Fibroblast of villous mesenchyme (primary cell): ENCODE measurements around the gene NFIA. TPM values are rescaled to one million over a fixed set of nuclear protein-coding genes. Genes with fewer than 3 reads are reported as not detected.

Source experiments
- DNase-seq: peaks from one replicate; pipeline ENCODE4 v3.0.0-alpha.2; 2010; ENCODE audit warnings: low read depth
- H3K4me3 ChIP-seq: 2 replicates; pipeline ENCODE4 v1.5.1; 2011; ENCODE audit warnings: low read depth, mild to moderate bottlenecking, low read length
- total RNA-seq: library from RNA; depleted of rRNA; stranded (reverse); fragments of >200 nt; gene quantifications from 2 replicates; pipeline ENCODE4 v1.2.3, GENCODE V29; 2012
- TF ChIP-seq, protein P1 (sequence below): IDR thresholded peaks from 2 replicates; pipeline ENCODE4 v1.5.1; 2012; ENCODE audit warnings: low read depth, mild to moderate bottlenecking, low read length; ENCODE audit not compliant: insufficient read depth

NFIA gene
- total RNA-seq, 1 donor: 10.4 TPM

DNA sequence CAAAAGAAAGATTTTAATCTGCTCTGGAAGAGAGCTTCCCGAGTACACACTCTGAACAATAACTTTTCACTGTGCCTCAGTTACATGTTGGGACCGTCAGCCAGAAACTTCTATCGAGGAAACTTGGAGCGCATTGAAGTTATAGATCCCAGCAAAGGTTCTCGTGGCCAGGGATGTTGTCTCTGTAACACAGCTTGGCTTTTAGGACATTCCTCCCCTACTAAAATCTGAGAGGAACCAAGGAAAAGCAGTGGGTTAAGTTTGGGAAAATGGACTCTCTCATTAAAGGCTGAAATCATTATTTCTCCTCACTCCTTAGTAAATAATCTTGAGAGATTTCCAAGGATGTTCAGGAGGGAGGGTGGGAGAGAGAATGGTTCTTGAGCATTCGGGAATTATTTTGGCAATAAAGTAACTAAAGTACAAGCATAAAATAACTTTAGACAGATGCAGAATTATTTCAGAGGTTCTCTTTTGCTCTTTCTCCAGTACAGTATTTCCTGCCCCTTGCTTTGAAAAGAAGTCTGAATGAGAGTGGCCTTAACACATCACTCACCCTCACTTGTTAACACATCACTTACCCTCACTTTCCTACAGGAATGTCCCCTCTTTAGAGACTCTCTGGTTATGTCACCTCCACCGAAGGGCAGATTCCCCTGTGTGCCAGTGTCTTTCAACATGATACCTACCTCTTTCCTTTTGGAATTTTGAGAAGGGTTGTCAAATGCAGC, 1.8 kb upstream of the NFIA start:
- TF ChIP-seq, protein P1, sequence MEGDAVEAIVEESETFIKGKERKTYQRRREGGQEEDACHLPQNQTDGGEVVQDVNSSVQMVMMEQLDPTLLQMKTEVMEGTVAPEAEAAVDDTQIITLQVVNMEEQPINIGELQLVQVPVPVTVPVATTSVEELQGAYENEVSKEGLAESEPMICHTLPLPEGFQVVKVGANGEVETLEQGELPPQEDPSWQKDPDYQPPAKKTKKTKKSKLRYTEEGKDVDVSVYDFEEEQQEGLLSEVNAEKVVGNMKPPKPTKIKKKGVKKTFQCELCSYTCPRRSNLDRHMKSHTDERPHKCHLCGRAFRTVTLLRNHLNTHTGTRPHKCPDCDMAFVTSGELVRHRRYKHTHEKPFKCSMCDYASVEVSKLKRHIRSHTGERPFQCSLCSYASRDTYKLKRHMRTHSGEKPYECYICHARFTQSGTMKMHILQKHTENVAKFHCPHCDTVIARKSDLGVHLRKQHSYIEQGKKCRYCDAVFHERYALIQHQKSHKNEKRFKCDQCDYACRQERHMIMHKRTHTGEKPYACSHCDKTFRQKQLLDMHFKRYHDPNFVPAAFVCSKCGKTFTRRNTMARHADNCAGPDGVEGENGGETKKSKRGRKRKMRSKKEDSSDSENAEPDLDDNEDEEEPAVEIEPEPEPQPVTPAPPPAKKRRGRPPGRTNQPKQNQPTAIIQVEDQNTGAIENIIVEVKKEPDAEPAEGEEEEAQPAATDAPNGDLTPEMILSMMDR: no peak
- DNase-seq: no peak
- H3K4me3 ChIP-seq: peak overlapping the region; percentile 33

DNA sequence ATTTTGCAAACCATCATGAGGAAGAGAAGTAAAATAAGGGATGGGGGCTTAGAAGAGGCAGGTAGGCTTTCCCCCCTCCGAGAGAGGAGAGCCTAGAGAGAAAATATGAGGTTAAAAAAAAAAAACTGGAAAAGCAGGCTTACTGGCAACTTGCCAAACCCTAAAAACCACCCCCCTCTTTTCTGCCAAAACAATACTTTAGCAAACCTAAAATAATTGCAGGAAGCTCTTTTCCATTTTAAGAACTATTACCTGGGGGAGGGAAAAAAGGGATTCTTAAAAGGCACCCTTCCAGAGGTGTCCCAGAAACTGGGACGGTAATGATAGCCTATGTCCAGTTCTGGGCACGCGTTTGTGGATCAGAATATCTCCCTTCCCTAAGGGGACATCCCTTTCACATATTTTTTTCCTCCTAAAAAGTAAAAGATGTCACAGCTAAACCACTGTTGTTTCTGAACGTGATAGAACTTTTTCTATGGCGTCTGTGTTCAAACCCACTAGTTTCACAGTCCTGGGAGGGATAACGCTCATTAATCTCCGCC, 1.1 kb upstream of the NFIA start:
- peak overlapping the region; percentile 80 for H3K4me3 ChIP-seq
- TF ChIP-seq, protein P1: no peak
- DNase-seq: no peak

DNA sequence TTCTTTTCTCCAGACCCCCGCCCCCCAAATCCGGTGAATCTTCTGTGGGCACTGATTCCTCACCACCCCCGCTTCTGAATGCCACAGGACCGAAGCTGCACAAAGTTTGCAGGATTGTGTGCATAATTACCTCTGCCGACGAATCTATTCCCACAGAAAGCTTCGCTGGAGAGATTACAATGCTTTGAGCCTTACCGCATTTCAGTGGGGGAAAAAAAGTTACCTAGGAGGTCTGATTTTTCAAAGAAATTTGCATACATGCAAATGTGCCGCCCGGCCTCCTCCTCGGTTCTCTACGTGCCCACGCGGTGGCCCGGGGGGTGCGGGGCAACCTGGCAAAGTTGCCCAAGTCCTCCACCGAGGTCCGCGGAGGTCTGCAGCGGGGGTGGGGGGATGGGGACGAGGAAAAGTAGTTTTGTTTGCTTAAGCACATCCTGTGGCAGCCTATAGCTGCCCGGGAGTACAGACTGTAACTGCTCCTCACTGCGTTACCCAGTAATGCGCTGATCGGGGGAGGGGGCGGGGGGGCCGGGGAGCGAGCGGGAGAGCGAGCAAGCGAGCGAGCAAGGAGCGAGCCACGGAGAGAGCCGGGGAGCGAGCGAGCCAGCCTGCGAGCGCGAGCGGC, 563 bp upstream of the NFIA start:
- TF ChIP-seq, protein P1: no peak
- DNase-seq: peak; percentile 83
- peak overlapping the region; percentile 80 for H3K4me3 ChIP-seq

DNA sequence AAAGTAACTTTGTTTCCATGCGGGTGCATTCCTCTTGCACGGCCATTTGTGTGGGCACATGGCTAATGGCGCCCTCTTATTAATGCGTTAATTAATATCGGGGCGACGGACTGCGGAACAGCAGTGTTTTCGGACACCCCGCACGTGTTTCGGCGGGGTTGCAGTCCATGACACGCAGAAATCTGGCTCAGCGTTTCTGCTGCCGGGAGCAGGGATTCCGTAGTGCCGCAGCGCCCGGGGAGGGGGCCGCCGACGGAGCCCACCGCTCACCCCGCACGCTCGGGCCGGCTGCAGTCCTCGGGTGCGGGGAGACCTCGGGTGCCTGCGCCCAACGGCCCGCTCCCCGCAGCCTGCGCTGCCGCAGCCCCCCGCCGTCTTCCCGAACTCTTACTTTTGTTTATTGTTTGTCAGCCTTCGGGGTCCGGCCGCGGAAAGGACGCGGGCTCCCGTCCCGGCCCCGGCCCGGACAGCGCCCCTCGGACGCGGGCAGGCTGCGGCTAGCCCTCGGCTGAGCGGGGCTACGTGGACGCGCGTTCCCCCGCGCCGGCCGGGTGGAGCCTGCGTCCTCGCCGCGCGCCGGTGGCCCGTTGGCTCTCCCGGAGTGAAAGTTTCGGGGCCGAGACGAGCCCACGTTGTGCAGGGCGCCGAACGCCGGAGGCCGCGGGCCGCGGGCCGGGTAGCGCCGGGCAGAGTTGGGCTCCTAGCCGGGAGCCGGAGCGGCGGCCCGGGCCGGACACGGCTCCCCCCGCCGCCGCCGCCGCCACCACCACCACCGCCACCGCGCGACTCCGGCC, 849 bp downstream of the NFIA start:
- TF ChIP-seq, protein P1: no peak
- H3K4me3 ChIP-seq: peak overlapping the region; percentile 80
- no peak for DNase-seq

DNA sequence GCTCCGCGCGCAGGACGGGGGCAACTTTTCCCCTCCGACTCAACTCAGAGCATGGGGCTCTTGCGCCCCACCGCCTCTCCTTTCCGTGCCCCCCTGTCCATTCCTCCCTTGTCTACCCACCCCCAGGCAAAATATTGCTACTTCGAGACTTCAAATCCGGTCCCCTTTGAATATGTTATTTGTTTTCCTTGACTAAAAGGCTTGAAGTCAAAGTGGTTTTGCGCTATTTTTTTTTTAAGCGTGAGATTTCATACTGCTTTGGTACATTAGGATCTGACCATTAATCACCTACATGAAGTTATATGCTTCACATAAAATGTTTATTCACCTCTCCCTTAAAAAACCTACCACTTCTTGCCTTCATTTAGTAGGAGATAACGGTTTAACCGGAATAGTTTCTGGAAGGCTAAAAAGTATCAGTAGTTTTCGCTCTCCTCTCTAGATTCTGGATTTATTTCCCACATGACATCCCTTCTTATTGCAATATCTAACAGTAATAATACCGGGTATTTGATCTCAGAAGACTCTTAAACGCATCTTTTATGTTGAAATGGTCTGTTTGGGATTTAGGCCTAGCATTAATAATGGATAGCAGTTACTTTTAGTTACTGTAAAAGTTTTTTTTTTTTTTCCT, 1.6 kb downstream of the NFIA start:
- TF ChIP-seq, protein P1: no peak
- peak overlapping the region; percentile 80 for H3K4me3 ChIP-seq
- peak; percentile 34 for DNase-seq

DNA sequence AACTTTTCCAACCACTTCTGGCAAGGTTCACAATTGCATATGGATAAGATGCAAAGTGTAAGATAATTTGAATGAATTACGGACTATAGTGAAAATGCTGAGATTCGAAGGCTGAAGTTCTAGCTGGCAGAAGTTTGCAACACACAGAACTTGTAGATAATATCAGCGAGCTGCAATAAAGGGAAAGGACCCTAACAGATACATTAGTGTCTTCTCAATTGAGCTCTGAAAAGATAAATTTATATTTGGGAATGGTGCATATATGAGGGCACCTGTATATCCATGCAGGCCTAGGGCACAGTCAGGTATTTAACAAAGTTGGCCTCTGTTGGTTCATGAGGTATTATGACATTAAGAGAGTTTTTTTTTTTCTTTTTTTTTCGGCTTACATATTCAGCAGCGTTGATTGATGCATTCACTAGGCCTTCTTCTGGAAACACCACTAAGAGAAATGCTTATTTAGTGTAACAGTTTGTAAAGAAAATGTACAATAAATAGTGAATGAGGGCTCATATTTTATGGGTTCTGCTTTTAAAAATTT, 2.2 kb downstream of the NFIA start:
- TF ChIP-seq, protein P1: no peak
- DNase-seq: peak; percentile 29
- peak overlapping the region; percentile 80 for H3K4me3 ChIP-seq
